ENCODE measurements around the gene FUT6. TPM values are rescaled to one million over a fixed set of nuclear protein-coding genes. Genes with fewer than 3 reads are reported as not detected.
"Not testable (repeated sequence)": the region's sequence is repeated elsewhere in the genome, so short reads cannot be mapped to it uniquely, and the experiment has no call there.

The FUT6 gene
- total RNA-seq, 2 donors from 2014 or later, result 3.6 to 12.2 TPM

DNA sequence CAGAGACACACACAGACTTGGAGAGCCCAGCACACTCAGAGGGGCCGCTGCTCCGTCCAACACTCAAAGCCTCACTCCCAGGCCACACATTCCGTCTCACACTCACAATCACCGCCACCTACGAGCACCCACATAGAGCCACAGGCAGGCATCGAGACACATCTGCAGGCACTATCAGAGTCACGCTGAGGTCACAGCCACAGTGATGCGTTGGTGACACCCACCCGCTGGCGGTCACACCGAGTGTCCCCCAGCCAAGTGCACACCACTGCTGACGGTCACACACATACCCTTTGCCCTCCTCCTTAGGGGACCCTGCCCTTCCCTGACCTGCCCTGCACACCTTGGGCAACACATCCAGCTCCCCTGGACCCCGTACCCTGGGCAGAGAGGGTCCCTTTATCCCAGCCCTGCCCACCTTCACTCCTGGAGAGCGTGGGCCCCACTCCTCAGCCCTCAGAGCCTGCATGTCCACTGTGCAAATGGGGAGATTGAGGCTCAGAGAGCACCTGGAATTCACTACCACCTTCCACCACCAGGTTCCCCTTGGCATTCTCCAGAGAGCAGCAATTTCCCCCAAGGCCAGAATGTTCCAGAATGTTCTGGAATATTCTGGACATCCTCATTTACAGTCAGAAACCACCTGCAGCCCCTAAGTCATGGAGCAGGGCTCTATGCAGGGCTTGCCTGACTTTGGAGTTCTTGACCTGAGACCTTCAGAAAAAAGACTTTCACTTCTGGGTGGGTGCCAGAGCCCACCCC lies 25.4 kb upstream of the FUT6 start:
- TF ChIP-seq, protein P1, sequence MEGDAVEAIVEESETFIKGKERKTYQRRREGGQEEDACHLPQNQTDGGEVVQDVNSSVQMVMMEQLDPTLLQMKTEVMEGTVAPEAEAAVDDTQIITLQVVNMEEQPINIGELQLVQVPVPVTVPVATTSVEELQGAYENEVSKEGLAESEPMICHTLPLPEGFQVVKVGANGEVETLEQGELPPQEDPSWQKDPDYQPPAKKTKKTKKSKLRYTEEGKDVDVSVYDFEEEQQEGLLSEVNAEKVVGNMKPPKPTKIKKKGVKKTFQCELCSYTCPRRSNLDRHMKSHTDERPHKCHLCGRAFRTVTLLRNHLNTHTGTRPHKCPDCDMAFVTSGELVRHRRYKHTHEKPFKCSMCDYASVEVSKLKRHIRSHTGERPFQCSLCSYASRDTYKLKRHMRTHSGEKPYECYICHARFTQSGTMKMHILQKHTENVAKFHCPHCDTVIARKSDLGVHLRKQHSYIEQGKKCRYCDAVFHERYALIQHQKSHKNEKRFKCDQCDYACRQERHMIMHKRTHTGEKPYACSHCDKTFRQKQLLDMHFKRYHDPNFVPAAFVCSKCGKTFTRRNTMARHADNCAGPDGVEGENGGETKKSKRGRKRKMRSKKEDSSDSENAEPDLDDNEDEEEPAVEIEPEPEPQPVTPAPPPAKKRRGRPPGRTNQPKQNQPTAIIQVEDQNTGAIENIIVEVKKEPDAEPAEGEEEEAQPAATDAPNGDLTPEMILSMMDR (IDR thresholded peaks at IDR 0.05), result no peak
- TF ChIP-seq POLR2A (IDR thresholded peaks at IDR 0.05), result no peak
- Histone ChIP-seq H3K27ac (no peak overlapping the region), H3K27me3 (no peaks in the 10 kb centered on the region), H3K36me3 (replicated peaks in 1 of 2; ENCODE audit: insufficient read depth in 1 of 2, low read depth in 2 of 2) (no peaks in the 10 kb centered on the region), H3K9me3 (no peaks in the 10 kb centered on the region), H3K4me1 (no peaks in the 10 kb centered on the region), H3K4me3 (no peak overlapping the region)
- no peak for ATAC-seq
- WGBS, 2 donors, result 68 to 76% methylated on average over 13 to 14 of the region's 14 CpGs
- no peak for DNase-seq
- intact Hi-C loops (cut with DNase I), result no loop called here

DNA sequence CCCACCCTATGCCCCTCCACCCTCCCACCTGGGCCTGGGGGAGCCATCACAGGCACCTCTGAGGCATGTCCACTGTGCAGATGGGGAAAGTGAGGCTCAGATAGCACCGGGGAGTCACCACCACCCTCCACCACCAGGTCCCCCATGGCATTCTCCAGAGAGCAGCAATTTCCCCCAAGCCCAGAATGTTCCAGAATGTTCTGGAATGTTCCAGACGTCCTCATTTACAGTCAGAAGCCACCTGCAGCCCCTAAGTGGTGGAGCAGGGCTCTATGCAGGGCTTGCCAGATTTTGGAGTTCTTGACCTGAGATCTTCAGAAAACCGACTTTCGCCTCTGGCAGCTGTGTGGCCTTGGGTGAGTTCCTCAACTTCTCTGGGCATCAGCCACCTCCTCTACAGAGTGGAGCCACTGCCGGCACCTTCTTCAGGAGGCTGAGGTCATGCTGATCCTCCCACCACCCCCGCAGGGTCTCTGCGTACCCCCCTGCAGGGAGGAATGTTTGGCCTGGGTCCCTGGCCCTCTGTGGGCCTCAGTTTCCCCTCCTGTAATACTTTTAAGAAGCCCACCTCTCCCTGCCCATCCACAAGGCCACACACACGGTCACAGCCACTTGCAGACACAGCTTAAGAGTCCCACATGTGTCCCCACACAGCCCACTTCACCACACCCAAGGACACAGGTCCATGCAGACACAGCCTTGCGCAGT lies 24.7 kb upstream of the FUT6 start:
- intact Hi-C loops (cut with DNase I), result no loop called here
- DNase-seq, result no peak
- Histone ChIP-seq H3K4me1 (no peaks in the 10 kb centered on the region), H3K9me3 (no peaks in the 10 kb centered on the region), H3K36me3 (replicated peaks in 1 of 2; ENCODE audit: insufficient read depth in 1 of 2, low read depth in 2 of 2) (no peaks in the 10 kb centered on the region), H3K27ac (no peak overlapping the region), H3K4me3 (no peak overlapping the region), H3K27me3 (no peaks in the 10 kb centered on the region)
- ATAC-seq, result no peak
- 56 to 60% methylated on average over 6 to 9 of the region's 9 CpGs for WGBS, 2 donors
- TF ChIP-seq, protein P1 (IDR thresholded peaks at IDR 0.05), result no peak
- TF ChIP-seq POLR2A (IDR thresholded peaks at IDR 0.05), result no peak

DNA sequence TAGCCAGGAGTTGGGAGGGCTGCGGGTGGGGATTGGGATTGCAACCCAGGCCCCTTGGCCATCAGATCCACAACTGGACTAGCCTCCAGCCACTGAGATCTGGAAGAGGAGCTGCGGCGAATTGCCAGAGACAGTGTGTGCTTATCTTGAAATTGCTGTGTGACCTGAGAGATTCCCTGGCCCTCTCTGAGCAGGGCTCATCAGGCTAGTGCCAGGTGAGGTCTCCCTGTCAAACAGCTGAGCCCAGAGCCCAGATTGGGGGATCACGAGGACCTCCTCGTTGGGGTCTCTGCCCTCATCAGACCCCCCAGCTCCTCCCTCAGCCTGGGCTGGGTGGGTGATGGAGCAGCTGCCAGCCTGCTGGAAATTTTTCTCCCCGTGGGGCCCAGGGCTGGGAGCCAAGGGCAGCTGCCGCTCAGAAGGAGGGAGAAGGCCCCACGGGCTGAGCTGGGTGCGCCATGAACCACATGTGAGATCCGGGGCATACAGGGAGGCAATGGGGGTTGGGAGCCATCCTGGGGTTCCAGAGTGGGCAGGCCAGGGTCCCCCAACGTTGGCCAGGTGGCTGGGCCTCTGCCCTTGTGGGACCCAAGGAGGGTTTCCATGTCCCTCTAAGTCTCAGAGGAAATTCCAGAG lies 23.6 kb upstream of the FUT6 start:
- DNase-seq (no peak), ATAC-seq (no peak)
- H3K27me3 ChIP-seq, result no peaks in the 10 kb centered on the region
- no peaks in the 10 kb centered on the region for H3K4me1 ChIP-seq
- intact Hi-C loops (cut with DNase I), result no loop called here
- no peak for TF ChIP-seq POLR2A (IDR thresholded peaks at IDR 0.05)
- H3K36me3 ChIP-seq (replicated peaks in 1 of 2; ENCODE audit: insufficient read depth in 1 of 2, low read depth in 2 of 2), result no peaks in the 10 kb centered on the region
- no peak overlapping the region for H3K27ac ChIP-seq
- WGBS, 2 donors, result 69 to 76% methylated on average over 5 to 11 of the region's 11 CpGs
- no peaks in the 10 kb centered on the region for H3K9me3 ChIP-seq
- no peak overlapping the region for H3K4me3 ChIP-seq

DNA sequence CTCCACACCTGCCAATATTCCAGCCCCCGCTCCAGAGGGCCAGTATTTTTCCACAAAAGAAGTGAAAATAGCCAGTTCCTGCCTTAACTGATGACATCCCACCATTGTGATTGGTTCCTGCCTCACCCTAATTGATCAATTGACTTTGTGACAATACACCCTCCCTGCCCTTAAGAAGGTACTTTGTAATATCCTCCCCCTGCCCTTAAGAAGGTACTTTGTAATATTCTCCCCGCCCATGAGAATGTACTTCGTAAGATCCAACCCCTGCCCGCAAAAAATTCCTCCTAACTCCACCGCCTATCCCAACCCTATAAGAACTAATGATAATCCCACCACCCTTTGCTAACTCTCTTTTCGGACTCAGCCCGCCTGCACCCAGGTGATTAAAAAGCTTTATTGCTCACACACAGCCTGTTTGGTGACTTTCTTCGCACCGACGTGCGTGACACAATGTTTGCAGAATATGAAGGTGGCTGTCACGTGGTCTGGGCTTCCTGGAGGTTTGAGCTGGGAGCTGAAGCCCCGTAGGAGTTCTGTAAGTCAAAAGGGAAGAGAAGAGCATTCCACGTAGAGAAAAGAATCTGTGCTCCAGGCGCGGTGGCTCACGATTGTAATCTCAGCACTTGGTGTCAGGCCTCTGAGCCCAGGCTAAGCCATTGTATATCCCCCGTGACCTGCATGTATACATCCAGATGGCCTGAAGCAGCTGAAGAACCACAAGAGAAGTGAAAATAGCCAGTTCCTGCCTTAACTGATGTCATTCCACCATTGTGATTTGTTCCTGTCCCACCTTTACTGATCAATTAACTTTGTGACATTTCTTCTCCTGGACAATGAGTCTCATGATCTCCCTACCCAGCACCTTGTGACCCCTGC lies 17.9 kb upstream of the FUT6 start:
- H3K27me3 ChIP-seq, result no peaks in the 10 kb centered on the region
- H3K4me3 ChIP-seq, result no peak overlapping the region
- ATAC-seq, result no peak
- H3K4me1 ChIP-seq, result no peaks in the 10 kb centered on the region
- WGBS, 2 donors, result 80 to 87% methylated on average over 18 of the region's 18 CpGs
- no peaks in the 10 kb centered on the region for H3K9me3 ChIP-seq
- no peak for TF ChIP-seq POLR2A (IDR thresholded peaks at IDR 0.05)
- TF ChIP-seq, protein P1 (IDR thresholded peaks at IDR 0.05), result no peak
- DNase-seq, result no peak
- intact Hi-C loops (cut with DNase I), result no loop called here
- H3K27ac ChIP-seq, result no peak overlapping the region
- H3K36me3 ChIP-seq (replicated peaks in 1 of 2; ENCODE audit: insufficient read depth in 1 of 2, low read depth in 2 of 2), result no peaks in the 10 kb centered on the region

DNA sequence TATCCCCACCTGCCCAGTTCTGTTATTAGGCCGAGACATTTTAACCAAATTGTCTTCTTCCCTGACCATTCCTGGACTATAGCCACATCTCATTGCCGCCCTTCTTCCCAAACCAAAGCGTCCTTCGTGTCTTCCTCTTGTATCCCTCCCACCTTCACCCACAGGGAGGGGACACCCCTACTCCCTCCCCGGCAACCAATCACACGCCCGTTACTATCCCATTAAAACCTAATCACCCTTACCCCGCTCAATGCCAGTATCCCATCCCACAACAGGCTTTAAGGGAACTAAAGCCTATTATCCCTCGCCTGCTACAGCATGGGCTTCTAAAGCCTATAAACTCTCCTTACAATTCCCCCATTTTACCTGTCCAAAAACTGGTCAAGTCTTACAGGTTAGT lies 15.6 kb upstream of the FUT6 start:
- H3K4me3 ChIP-seq; H3K36me3 ChIP-seq (replicated peaks in 1 of 2; ENCODE audit: insufficient read depth in 1 of 2, low read depth in 2 of 2); ATAC-seq; H3K27me3 ChIP-seq; DNase-seq; intact Hi-C loops (cut with DNase I); H3K9me3 ChIP-seq; H3K27ac ChIP-seq; H3K4me1 ChIP-seq: not testable (repeated sequence)
- 76 to 79% methylated on average over 9 of the region's 9 CpGs for WGBS, 2 donors

DNA sequence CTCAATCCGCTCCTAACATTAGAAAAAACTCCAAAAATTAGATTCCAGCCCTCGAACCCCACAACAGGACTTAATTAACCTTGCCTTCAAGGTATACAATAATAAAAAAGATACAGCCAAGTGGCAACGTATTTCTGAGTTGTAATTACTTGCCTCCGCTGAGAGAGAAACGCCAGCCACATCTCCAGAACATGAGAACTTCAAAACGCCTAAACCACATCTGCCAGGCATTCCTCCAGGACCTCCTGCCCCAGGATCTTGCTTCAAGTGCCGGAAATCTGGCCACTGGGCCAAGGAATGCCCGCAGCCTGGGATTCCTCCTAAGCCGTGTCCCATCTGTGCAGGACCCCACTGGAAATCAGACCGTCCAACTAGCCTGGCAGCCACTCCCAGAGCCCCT lies 14.6 kb upstream of the FUT6 start:
- H3K36me3 ChIP-seq (replicated peaks in 1 of 2; ENCODE audit: insufficient read depth in 1 of 2, low read depth in 2 of 2); DNase-seq; H3K27ac ChIP-seq; H3K27me3 ChIP-seq; intact Hi-C loops (cut with DNase I); H3K4me3 ChIP-seq; ATAC-seq; H3K4me1 ChIP-seq; H3K9me3 ChIP-seq: not testable (repeated sequence)
- 75 to 81% methylated on average over 10 of the region's 10 CpGs for WGBS, 2 donors
